Endothelial cell of umbilical vein (primary cell): ENCODE data around the gene TDRD9. TPM values are rescaled to one million over a fixed set of nuclear protein-coding genes. Genes with fewer than 3 reads are reported as not detected.

Experiments used
- BruUV-seq: library from RNA; stranded (reverse); fragments of 400-500 nt; replicated peaks from 2 replicates; lab custom pipeline; 2021; lab: Mats Ljungman, UMichigan
- CTCF ChIA-PET: fragments of 300-600, 350-600 bp; sonication (Branson Sonifier 250); formaldehyde crosslinking; loops from one replicate; lab custom pipeline; 2021; ENCODE audit warnings: antibody characterized with exemption, inconsistent platforms; lab: Charles Lee
- POLR2A ChIA-PET: fragments of 300-600, 350-600 bp; sonication (Branson Sonifier 250); formaldehyde crosslinking; loops from one replicate; lab custom pipeline; 2021; ENCODE audit warnings: antibody characterized with exemption, inconsistent platforms; lab: Charles Lee
- DNase-seq: peaks from one replicate; pipeline ENCODE4 v3.0.0-alpha.2; 2011; ENCODE audit warnings: low read depth, low spot score
- FAIRE-seq: peaks from 2 replicates; lab custom pipeline; 2011; peaks lifted over from hg19 to GRCh38; lab: Jason Lieb, UNC
- H2AFZ ChIP-seq: 2 replicates; pipeline ENCODE4 v1.6.0; 2012; ENCODE audit warnings: low read depth, low read length, control low read depth, inconsistent platforms
- H3K27ac ChIP-seq: 2 replicates; pipeline ENCODE4 v1.5.1; 2011; ENCODE audit warnings: low read depth, mild to moderate bottlenecking, control low read depth, low read length, moderate library complexity; ENCODE audit not compliant: insufficient read depth
- H3K27me3 ChIP-seq, 2 experiments: 2 replicates each; pipeline versions ENCODE4 v1.6.0 to v1.6.1; 2011; ENCODE audit warnings: low read length in 2 of 2, mixed read lengths in 1 of 2; ENCODE audit not compliant: control insufficient read depth in 2 of 2, insufficient read depth in 2 of 2
- H3K36me3 ChIP-seq, 2 experiments: 2 replicates in 1 of 2; 3 replicates in 1 of 2; pipeline ENCODE4 v1.5.1; 2011; ENCODE audit warnings: low read length in 2 of 2, mild to moderate bottlenecking in 1 of 2, moderate library complexity in 1 of 2; ENCODE audit not compliant: control insufficient read depth in 2 of 2, insufficient read depth in 2 of 2; ENCODE audit errors: extremely low read depth in 1 of 2
- H3K4me1 ChIP-seq: 3 replicates; pipeline ENCODE4 v1.5.1; 2011; ENCODE audit warnings: mild to moderate bottlenecking, low read length; ENCODE audit not compliant: control insufficient read depth, insufficient read depth; ENCODE audit errors: extremely low read depth
- H3K4me2 ChIP-seq: 2 replicates; pipeline ENCODE4 v1.6.1; 2011; ENCODE audit warnings: low read length, control low read depth, mixed read lengths; ENCODE audit not compliant: insufficient read depth
- H3K4me3 ChIP-seq, 3 experiments: fragments of 200-600 bp in 1 of 3; sonication (generic), shearing (Covaris generic) in 1 of 3; replicated peaks in 1 of 3; 2 replicates each; pipeline ENCODE4 v1.5.1; 2011 to 2016; ENCODE audit warnings: control low read depth in 3 of 3, low read length in 3 of 3, mild to moderate bottlenecking in 2 of 3, inconsistent platforms in 1 of 3, low read depth in 1 of 3, moderate library complexity in 1 of 3; ENCODE audit not compliant: insufficient read depth in 1 of 3
- H3K79me2 ChIP-seq: 2 replicates; pipeline ENCODE4 v1.6.0; 2012; ENCODE audit warnings: low read length, inconsistent platforms; ENCODE audit not compliant: control insufficient read depth, insufficient read depth
- H3K9ac ChIP-seq: replicated peaks from 2 replicates; pipeline ENCODE3; 2011; ENCODE audit warnings: low read length, control low read depth; ENCODE audit not compliant: insufficient read depth; ENCODE audit errors: extremely low read depth
- H3K9me1 ChIP-seq: replicated peaks from 3 replicates; pipeline ENCODE4 v1.6.0; 2011; ENCODE audit warnings: mild to moderate bottlenecking, low read length; ENCODE audit not compliant: control insufficient read depth, insufficient read depth; ENCODE audit errors: extremely low read depth
- H3K9me3 ChIP-seq: replicated peaks from 2 replicates; pipeline ENCODE4 v1.5.1; 2012; ENCODE audit warnings: low read length, inconsistent platforms; ENCODE audit not compliant: control insufficient read depth, insufficient read depth
- H4K20me1 ChIP-seq: replicated peaks from 2 replicates; pipeline ENCODE3; 2011; ENCODE audit warnings: mild to moderate bottlenecking, low read length; ENCODE audit not compliant: control insufficient read depth, insufficient read depth; ENCODE audit errors: extremely low read depth
- CTCF ChIP-seq, 2 donors: IDR thresholded peaks; 1 replicate in 1 of 2; 2 replicates in 1 of 2; pipeline ENCODE4 v1.5.1; 2011; ENCODE audit warnings: low read length in 2 of 2, mild to moderate bottlenecking in 2 of 2, moderate library complexity in 2 of 2, control low read depth in 1 of 2, inconsistent platforms in 1 of 2, low read depth in 1 of 2; ENCODE audit not compliant: insufficient read depth in 1 of 2; ENCODE audit errors: extremely low read depth in 1 of 2
- EZH2 ChIP-seq: IDR thresholded peaks from 2 replicates; pipeline ENCODE4 v1.6.1; 2012; ENCODE audit warnings: borderline replicate concordance, low read depth, mild to moderate bottlenecking, moderate library complexity, low read length, inconsistent platforms; ENCODE audit not compliant: severe bottlenecking
- FOS ChIP-seq: IDR thresholded peaks from 2 replicates; pipeline ENCODE4 v1.6.1; 2011; ENCODE audit warnings: mild to moderate bottlenecking, low read length, moderate library complexity, borderline replicate concordance; ENCODE audit not compliant: insufficient read depth
- GATA2 ChIP-seq: IDR thresholded peaks from 2 replicates; pipeline ENCODE4 v1.7.0; 2011; ENCODE audit warnings: low read depth, mild to moderate bottlenecking, moderate library complexity, mixed read lengths, low read length; ENCODE audit not compliant: insufficient read length, insufficient read depth
- JUN ChIP-seq: IDR thresholded peaks from 2 replicates; pipeline ENCODE4 v1.6.1; 2011; ENCODE audit warnings: borderline replicate concordance, low read depth; ENCODE audit not compliant: insufficient read length, insufficient read depth
- MAX ChIP-seq: IDR thresholded peaks from 2 replicates; pipeline ENCODE4 v1.6.1; 2011; ENCODE audit not compliant: insufficient read depth, insufficient read length
- MYC ChIP-seq: IDR thresholded peaks from one replicate; pipeline ENCODE4 v1.6.1; 2011; ENCODE audit warnings: mild to moderate bottlenecking, low read depth, low read length
- POLR2A ChIP-seq: IDR thresholded peaks from 2 replicates; pipeline ENCODE4 v1.6.1; 2012; ENCODE audit warnings: low read depth, mild to moderate bottlenecking, control low read depth, low read length
- POLR2AphosphoS5 ChIP-seq: IDR thresholded peaks from 2 replicates; pipeline ENCODE4 v1.6.1; 2012; ENCODE audit warnings: low read depth, mild to moderate bottlenecking, control low read depth, low read length, moderate library complexity; ENCODE audit not compliant: insufficient read depth
- dilution Hi-C: fragments of 300-500 bp; cut with MboI; formaldehyde crosslinking; loops from one replicate; pipeline ENCODE4 v1.15.0; 2019; ENCODE audit warnings: low sequenced_read_pairs; ENCODE audit not compliant: extremely low pct_ligation_motif_present
- intact Hi-C: fragments of 100-400 bp; cut with micrococcal nuclease; formaldehyde crosslinking; loops from one replicate; pipeline ENCODE4 v1.10.0; 2022
- polyA plus RNA-seq, 4 experiments: library from polyadenylated mRNA; depleted of rRNA in 3 of 4; stranded (reverse) in 3 of 4; unstranded in 1 of 4; fragments of >200 nt; gene quantifications; 2 replicates each; pipeline versions ENCODE4 v1.2.1 to v1.2.3, GENCODE V29; 2011 to 2012; ENCODE audit warnings: missing spikeins in 1 of 4
- total RNA-seq: library from RNA; stranded (reverse); gene quantifications from 2 replicates; pipeline ENCODE4 v1.2.3, GENCODE V29; 2021

Gene TDRD9
- total and polyA plus RNA-seq, 2 donors (not counting 3 experiments of a cell fraction or from before 2014, with no cell fraction given): 0.52 to 1.4 TPM

- H4K20me1 ChIP-seq: no peaks in the 10 kb centered on the region
- no peak overlapping the region for H2AFZ ChIP-seq
- H3K27ac ChIP-seq: no peak overlapping the region
- no TSS peak for BruUV-seq
- no peak overlapping the region for H3K9ac ChIP-seq
- no peaks in the 10 kb centered on the region for H3K36me3 ChIP-seq
- H3K79me2 ChIP-seq: no peaks in the 10 kb centered on the region
- dilution Hi-C loops: no loop called here
- POLR2A ChIA-PET: no interaction called here
- H3K27me3 ChIP-seq: no peaks in the 10 kb centered on the region
- DNase-seq (no peak), FAIRE-seq (no peak)
- H3K9me3 ChIP-seq: no peaks in the 10 kb centered on the region
- H3K4me3 ChIP-seq: no peak overlapping the region
- CTCF ChIA-PET: interaction anchor here (4.3 kb wide), 1 partner anchor 11 kb away, joined by 39 read pairs; no protein-coding TSS in a partner anchor
- peaks cover 7% of the 10 kb centered on the region for H3K4me1 ChIP-seq
- no peak overlapping the region for H3K4me2 ChIP-seq
- intact Hi-C loops: no loop called here
- TF ChIP-seq CTCF (IDR thresholded peaks at IDR 0.05; ENCODE audit: extremely low read depth in 1 of 2, insufficient read depth in 1 of 2, low read depth in 1 of 2, low read length in 2 of 2): no peak
- no peak for TF ChIP-seq MYC
- no peak for TF ChIP-seq POLR2A
- no peak for TF ChIP-seq JUN
- no peak for TF ChIP-seq POLR2AphosphoS5
- no peak for TF ChIP-seq GATA2
- TF ChIP-seq EZH2: no peak
- no peak for TF ChIP-seq FOS
- TF ChIP-seq MAX: no peak
- no peaks in the 10 kb centered on the region for H3K9me1 ChIP-seq
Observed at GRCh38 chr14:103890052-103890371, 38.2 kb upstream of the TDRD9 start.
